ENCODE results near the gene ETFA. TPM values are rescaled to one million over a fixed set of nuclear protein-coding genes. Genes with fewer than 3 reads are reported as not detected.

ETFA gene
- polyA plus RNA-seq (2013): 128 TPM

DNA sequence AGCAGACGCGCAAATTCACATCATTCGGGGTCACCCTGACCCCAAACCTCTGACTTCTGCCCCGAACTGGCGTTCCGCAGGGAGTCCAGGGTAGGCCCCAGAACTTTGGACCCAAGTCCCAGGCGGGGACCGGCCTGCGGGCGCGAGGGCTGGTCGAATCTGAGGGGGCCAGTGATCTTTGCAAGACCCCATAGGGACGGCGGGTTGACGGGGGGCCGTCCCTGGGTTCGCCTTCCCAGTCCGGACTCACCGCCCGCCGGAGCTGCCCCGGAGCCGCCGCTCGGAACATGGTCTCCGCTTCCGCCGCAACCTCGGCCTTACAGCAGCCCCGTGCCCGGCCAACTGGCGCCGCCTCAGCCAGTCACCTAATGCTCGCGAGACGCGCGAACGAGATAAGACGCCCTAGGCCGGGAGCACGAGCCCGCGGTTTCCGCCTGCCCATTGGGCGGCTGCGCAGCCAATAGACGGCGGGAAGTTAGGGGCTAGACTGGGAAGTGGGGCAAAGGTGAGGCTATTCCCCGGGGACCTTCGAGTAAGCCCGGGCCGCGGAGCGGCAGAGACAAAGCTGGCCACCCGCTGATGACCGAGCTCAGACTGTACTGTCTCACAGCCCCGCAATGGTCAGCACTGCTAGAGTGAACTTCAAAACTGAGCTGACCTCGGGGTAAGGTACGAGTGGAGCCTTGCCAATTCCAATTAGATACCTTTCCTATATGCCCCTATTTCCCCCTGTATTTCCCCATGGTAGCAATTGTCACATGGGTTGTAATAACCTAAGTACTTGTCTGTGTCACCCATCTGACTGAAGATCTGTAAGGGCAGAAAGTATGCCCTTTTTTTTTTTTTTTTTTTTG is at the start of gene ETFA:
Gene ETFA, minus strand, starts transcription at position 370 of the 854 bp plus-strand sequence. Its CDS starts 81 bp downstream, at position 289.
- under 1% methylated on average over 46 of the region's 60 CpGs for WGBS (ENCODE audit: insufficient coverage)

DNA sequence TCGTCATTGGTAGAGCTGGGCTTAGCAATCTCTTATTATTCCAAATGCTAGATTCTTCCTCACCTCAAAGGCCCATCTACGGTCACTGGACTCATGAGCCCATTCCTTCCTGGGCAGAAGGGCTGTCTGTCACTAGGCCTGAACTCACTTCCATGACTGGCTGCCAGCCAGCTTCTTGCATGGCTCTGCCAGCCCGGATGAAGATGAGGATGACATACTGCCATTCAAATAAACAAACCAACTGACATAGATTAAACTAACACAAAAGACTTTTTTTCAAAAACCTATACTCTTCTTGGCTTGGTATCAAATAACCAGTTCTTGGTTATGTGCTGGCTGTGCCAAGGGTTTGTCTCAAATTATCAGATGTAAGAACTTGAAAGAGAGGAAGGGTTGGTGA is 49.1 kb upstream of the ETFA start:
- H3K9me3 ChIP-seq (ENCODE audit: control extremely low read depth in 1 of 5, control insufficient read depth in 4 of 5, insufficient read depth in 2 of 5, low read depth in 1 of 5, low read length in 4 of 5): peaks cover 0 to 4% (median 0%) of the 10 kb centered on the region in 5 experiments
- 94% methylated on average over 2 of the region's 3 CpGs for WGBS (ENCODE audit: insufficient coverage)
- H3K27ac ChIP-seq (ENCODE audit: insufficient read depth in 1 of 2, low read depth in 1 of 2, low read length in 2 of 2, poor library complexity in 1 of 2, severe bottlenecking in 2 of 2): no peak overlapping the region
- no peak for DNase-seq
- ChIA-PET POLR2A (no interaction called here), CTCF (no interaction called here)
- H3K36me3 ChIP-seq (ENCODE audit: control insufficient read depth in 4 of 4, insufficient read depth in 4 of 4, low read length in 3 of 4): peaks cover 0 to 2% (median 0%) of the 10 kb centered on the region in 4 experiments
- no peak overlapping the region for H3K4me3 ChIP-seq (ENCODE audit: control insufficient read depth in 1 of 7, extremely low read depth in 1 of 7, insufficient read depth in 4 of 7, low read depth in 2 of 7, low read length in 6 of 7)
- no peaks in the 10 kb centered on the region for H3K27me3 ChIP-seq (replicated peaks in 2 of 5; ENCODE audit: control insufficient read depth in 4 of 5, insufficient read depth in 5 of 5, low read length in 4 of 5)
- H3K4me1 ChIP-seq (ENCODE audit: control extremely low read depth in 1 of 4, control insufficient read depth in 4 of 4, insufficient read depth in 4 of 4, low read length in 3 of 4): no peaks in the 10 kb centered on the region

More for the DNA sequence above, at the start of gene ETFA:
- no peaks in the 10 kb centered on the region for H3K27me3 ChIP-seq (replicated peaks in 2 of 5; ENCODE audit: control insufficient read depth in 4 of 5, insufficient read depth in 5 of 5, low read length in 4 of 5)
- H3K36me3 ChIP-seq (ENCODE audit: control insufficient read depth in 4 of 4, insufficient read depth in 4 of 4, low read length in 3 of 4): no peaks in the 10 kb centered on the region
- peak within 1 kb of the TSS; percentile 55 to 95 (median 79) for H3K4me3 ChIP-seq (ENCODE audit: control insufficient read depth in 1 of 7, extremely low read depth in 1 of 7, insufficient read depth in 4 of 7, low read depth in 2 of 7, low read length in 6 of 7)
- POLR2A ChIA-PET: interaction anchor here (0.9 kb wide), 1 partner anchor 29 kb away, joined by 3 read pairs; no protein-coding TSS in a partner anchor
- H3K4me1 ChIP-seq (ENCODE audit: control extremely low read depth in 1 of 4, control insufficient read depth in 4 of 4, insufficient read depth in 4 of 4, low read length in 3 of 4): peaks cover 6 to 19% (median 17%) of the 10 kb centered on the region in 4 experiments
- peak; percentile 91 to 92 (median 92) for DNase-seq
- CTCF ChIA-PET: interaction anchor here (1.1 to 1.6 kb wide), 2 partner anchors 11 to 19 kb away, joined by 3 to 5 read pairs; no protein-coding TSS in a partner anchor
- no peaks in the 10 kb centered on the region for H3K9me3 ChIP-seq (ENCODE audit: control extremely low read depth in 1 of 5, control insufficient read depth in 4 of 5, insufficient read depth in 2 of 5, low read depth in 1 of 5, low read length in 4 of 5)
- H3K27ac ChIP-seq (ENCODE audit: insufficient read depth in 1 of 2, low read depth in 1 of 2, low read length in 2 of 2, poor library complexity in 1 of 2, severe bottlenecking in 2 of 2): peak within 1 kb of the TSS; percentile 66 to 92

DNA sequence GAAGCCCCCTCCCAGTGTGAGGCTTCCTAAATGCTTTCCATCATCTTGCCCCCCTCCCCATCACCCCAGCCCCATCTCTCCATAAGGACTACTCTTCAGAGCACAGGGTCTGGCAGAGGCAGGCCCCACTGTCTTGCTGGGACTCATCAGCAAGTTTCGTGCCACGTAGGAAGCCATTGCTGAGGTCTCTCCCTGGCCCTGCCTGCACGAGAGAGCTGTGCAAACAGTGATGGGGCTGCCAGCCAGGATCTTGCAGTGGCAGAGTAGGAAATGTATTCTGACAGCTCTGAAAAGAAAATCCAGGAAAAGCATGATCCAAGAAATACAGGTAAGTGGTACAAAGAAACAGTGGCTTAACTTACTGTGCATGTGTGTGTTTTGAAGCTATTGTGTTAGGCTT is 47.9 kb upstream of the ETFA start:
- 95% methylated on average over 3 of the region's 3 CpGs for WGBS (ENCODE audit: insufficient coverage)
- H3K27me3 ChIP-seq (replicated peaks in 2 of 5; ENCODE audit: control insufficient read depth in 4 of 5, insufficient read depth in 5 of 5, low read length in 4 of 5): no peaks in the 10 kb centered on the region
- no peak overlapping the region for H3K27ac ChIP-seq (ENCODE audit: insufficient read depth in 1 of 2, low read depth in 1 of 2, low read length in 2 of 2, poor library complexity in 1 of 2, severe bottlenecking in 2 of 2)
- CTCF ChIA-PET: no interaction called here
- peaks cover 0 to 4% (median 0%) of the 10 kb centered on the region in 5 experiments for H3K9me3 ChIP-seq (ENCODE audit: control extremely low read depth in 1 of 5, control insufficient read depth in 4 of 5, insufficient read depth in 2 of 5, low read depth in 1 of 5, low read length in 4 of 5)
- H3K4me1 ChIP-seq (ENCODE audit: control extremely low read depth in 1 of 4, control insufficient read depth in 4 of 4, insufficient read depth in 4 of 4, low read length in 3 of 4): no peaks in the 10 kb centered on the region
- POLR2A ChIA-PET: no interaction called here
- H3K36me3 ChIP-seq (ENCODE audit: control insufficient read depth in 4 of 4, insufficient read depth in 4 of 4, low read length in 3 of 4): peaks cover 0 to 2% (median 0%) of the 10 kb centered on the region in 4 experiments
- H3K4me3 ChIP-seq (ENCODE audit: control insufficient read depth in 1 of 7, extremely low read depth in 1 of 7, insufficient read depth in 4 of 7, low read depth in 2 of 7, low read length in 6 of 7): no peak overlapping the region
- no peak for DNase-seq

DNA sequence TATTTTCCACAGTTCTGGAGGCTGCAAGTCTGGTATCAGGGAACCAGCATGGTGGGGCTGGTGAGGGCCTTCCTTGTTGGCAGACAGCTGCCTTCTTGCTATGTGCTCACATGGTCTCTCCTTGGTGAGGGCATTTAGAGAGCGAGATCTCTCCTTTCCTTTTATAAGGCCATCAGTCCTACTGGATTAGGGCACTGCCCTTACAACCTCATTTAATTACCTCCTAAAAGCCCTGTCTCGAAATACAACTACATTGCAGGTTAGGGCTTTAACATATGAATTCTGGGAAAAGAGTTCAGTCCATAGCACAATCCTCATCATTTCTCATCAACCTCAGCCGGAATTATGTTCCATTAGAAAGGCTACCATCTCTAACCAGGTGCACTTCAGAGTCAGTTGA is 47.2 kb upstream of the ETFA start:
- no peak overlapping the region for H3K27ac ChIP-seq (ENCODE audit: insufficient read depth in 1 of 2, low read depth in 1 of 2, low read length in 2 of 2, poor library complexity in 1 of 2, severe bottlenecking in 2 of 2)
- POLR2A ChIA-PET: no interaction called here

DNA sequence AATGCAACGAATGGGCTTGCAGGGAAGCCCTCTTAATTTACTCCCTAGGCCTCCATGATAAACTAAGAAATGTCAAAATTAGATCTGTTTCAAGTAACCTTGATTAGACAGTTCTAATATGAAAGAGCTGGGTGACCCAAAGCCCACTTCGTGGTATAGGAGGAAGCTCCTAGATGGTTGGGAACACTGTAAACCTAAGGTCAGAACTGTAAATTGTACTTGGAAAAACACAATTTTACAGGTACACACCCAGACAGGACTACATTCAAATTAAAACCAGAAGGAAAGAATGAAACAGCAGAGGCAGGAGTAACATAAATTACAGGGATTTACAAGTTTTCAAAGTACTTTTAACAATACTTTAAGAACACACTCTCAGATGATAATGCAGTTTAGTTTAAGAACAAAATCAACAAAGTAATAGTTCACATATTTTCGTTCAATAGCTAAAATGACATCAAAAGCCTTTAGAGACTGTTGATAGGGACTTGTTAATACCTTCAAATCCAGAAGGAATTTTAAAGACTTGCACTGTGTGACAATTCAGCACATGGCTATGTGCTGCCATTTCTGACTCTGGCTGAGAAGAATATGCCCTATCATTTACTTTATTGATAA is 43.7 kb upstream of the ETFA start:
- Histone ChIP-seq H3K4me3 (ENCODE audit: control insufficient read depth in 1 of 7, extremely low read depth in 1 of 7, insufficient read depth in 4 of 7, low read depth in 2 of 7, low read length in 6 of 7) (no peak overlapping the region), H3K27me3 (replicated peaks in 2 of 5; ENCODE audit: control insufficient read depth in 4 of 5, insufficient read depth in 5 of 5, low read length in 4 of 5) (peaks cover 0 to 8% (median 0%) of the 10 kb centered on the region in 5 experiments), H3K36me3 (ENCODE audit: control insufficient read depth in 4 of 4, insufficient read depth in 4 of 4, low read length in 3 of 4) (peaks cover 0 to 2% (median 0%) of the 10 kb centered on the region in 4 experiments), H3K27ac (ENCODE audit: insufficient read depth in 1 of 2, low read depth in 1 of 2, low read length in 2 of 2, poor library complexity in 1 of 2, severe bottlenecking in 2 of 2) (no peak overlapping the region), H3K9me3 (ENCODE audit: control extremely low read depth in 1 of 5, control insufficient read depth in 4 of 5, insufficient read depth in 2 of 5, low read depth in 1 of 5, low read length in 4 of 5) (peaks cover 0 to 4% (median 0%) of the 10 kb centered on the region in 5 experiments), H3K4me1 (ENCODE audit: control extremely low read depth in 1 of 4, control insufficient read depth in 4 of 4, insufficient read depth in 4 of 4, low read length in 3 of 4) (no peaks in the 10 kb centered on the region)
- ChIA-PET CTCF (interaction anchor here (1.2 kb wide), 1 partner anchor 9 kb away, joined by 8 read pairs; no protein-coding TSS in a partner anchor), POLR2A (no interaction called here)
- DNase-seq: no peak
- WGBS (ENCODE audit: insufficient coverage): 75% methylated on average over 1 of the region's 3 CpGs

More for the DNA sequence above, 47.2 kb upstream of the ETFA start:
- DNase-seq: no peak
- 100% methylated on average over 1 of the region's 3 CpGs for WGBS (ENCODE audit: insufficient coverage)
- H3K9me3 ChIP-seq (ENCODE audit: control extremely low read depth in 1 of 5, control insufficient read depth in 4 of 5, insufficient read depth in 2 of 5, low read depth in 1 of 5, low read length in 4 of 5): peaks cover 0 to 4% (median 0%) of the 10 kb centered on the region in 5 experiments
- no peak overlapping the region for H3K4me3 ChIP-seq (ENCODE audit: control insufficient read depth in 1 of 7, extremely low read depth in 1 of 7, insufficient read depth in 4 of 7, low read depth in 2 of 7, low read length in 6 of 7)
- H3K27me3 ChIP-seq (replicated peaks in 2 of 5; ENCODE audit: control insufficient read depth in 4 of 5, insufficient read depth in 5 of 5, low read length in 4 of 5): peaks cover 0 to 2% (median 0%) of the 10 kb centered on the region in 5 experiments
- no peaks in the 10 kb centered on the region for H3K4me1 ChIP-seq (ENCODE audit: control extremely low read depth in 1 of 4, control insufficient read depth in 4 of 4, insufficient read depth in 4 of 4, low read length in 3 of 4)
- H3K36me3 ChIP-seq (ENCODE audit: control insufficient read depth in 4 of 4, insufficient read depth in 4 of 4, low read length in 3 of 4): peaks cover 0 to 2% (median 0%) of the 10 kb centered on the region in 4 experiments
- CTCF ChIA-PET: no interaction called here

DNA sequence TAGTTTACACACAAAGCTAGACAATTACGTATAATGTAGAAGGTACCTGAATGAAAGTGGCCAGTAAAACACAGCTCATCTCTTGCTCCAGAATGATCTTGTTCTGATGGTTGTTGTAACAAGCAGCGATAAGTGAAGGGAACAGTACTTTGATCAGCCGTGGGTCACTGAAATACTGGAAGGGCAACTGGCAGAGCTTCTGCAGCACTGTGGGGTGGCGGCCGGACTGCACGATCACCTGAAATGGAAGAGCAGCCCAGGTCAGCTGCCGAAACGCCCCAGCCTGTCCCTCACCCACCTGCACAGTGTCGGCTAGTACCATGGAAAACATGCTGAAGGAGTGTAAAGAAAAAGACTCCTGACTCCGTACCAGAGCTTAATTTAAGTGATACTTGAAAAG is 42.6 kb upstream of the ETFA start:
- ChIA-PET POLR2A (no interaction called here), CTCF (no interaction called here)
- H3K27ac ChIP-seq (ENCODE audit: insufficient read depth in 1 of 2, low read depth in 1 of 2, low read length in 2 of 2, poor library complexity in 1 of 2, severe bottlenecking in 2 of 2): no peak overlapping the region
- peaks cover 2 to 14% (median 3%) of the 10 kb centered on the region in 5 experiments for H3K27me3 ChIP-seq (replicated peaks in 2 of 5; ENCODE audit: control insufficient read depth in 4 of 5, insufficient read depth in 5 of 5, low read length in 4 of 5)
- DNase-seq: no peak
- no peaks in the 10 kb centered on the region for H3K4me1 ChIP-seq (ENCODE audit: control extremely low read depth in 1 of 4, control insufficient read depth in 4 of 4, insufficient read depth in 4 of 4, low read length in 3 of 4)
- H3K36me3 ChIP-seq (ENCODE audit: control insufficient read depth in 4 of 4, insufficient read depth in 4 of 4, low read length in 3 of 4): peaks cover 0 to 2% (median 0%) of the 10 kb centered on the region in 4 experiments
- no peak overlapping the region for H3K4me3 ChIP-seq (ENCODE audit: control insufficient read depth in 1 of 7, extremely low read depth in 1 of 7, insufficient read depth in 4 of 7, low read depth in 2 of 7, low read length in 6 of 7)
- WGBS (ENCODE audit: insufficient coverage): 100% methylated on average over 4 of the region's 10 CpGs
- peaks cover 0 to 4% (median 0%) of the 10 kb centered on the region in 5 experiments for H3K9me3 ChIP-seq (ENCODE audit: control extremely low read depth in 1 of 5, control insufficient read depth in 4 of 5, insufficient read depth in 2 of 5, low read depth in 1 of 5, low read length in 4 of 5)

Data from common myeloid progenitor, CD34-positive (primary cell).